Measurements from ENCODE around the gene PRKG1. TPM values are rescaled to one million over a fixed set of nuclear protein-coding genes. Genes with fewer than 3 reads are reported as not detected.
"Not testable (repeated sequence)": the region's sequence is repeated elsewhere in the genome, so short reads cannot be mapped to it uniquely, and the experiment has no call there.

Gene PRKG1
- polyA plus RNA-seq, 1 donor = 38.2 TPM

GRCh38 chr10:51269821-51270220 lies 195.5 kb downstream of the PRKG1 start:
- DNase-seq (ENCODE audit: low read depth) = no peak

- peak; percentile 28 for DNase-seq (ENCODE audit: low read depth)
These were observed 196.7 kb downstream of the PRKG1 start for GRCh38 chr10:51270936-51271530.

GRCh38 chr10:51272099-51272498 lies 197.8 kb downstream of the PRKG1 start:
- not testable (repeated sequence) for DNase-seq (ENCODE audit: low read depth)

- peak; percentile 66 for DNase-seq (ENCODE audit: low read depth)
These were observed 198.3 kb downstream of the PRKG1 start for GRCh38 chr10:51272555-51272954.

- DNase-seq (ENCODE audit: low read depth) = no peak
These were observed 199.3 kb downstream of the PRKG1 start for GRCh38 chr10:51273574-51273973.

GRCh38 chr10:51276097-51276496 lies 201.8 kb downstream of the PRKG1 start:
- DNase-seq (ENCODE audit: low read depth) = not testable (repeated sequence)

- not testable (repeated sequence) for DNase-seq (ENCODE audit: low read depth)
These were observed 207.1 kb downstream of the PRKG1 start for GRCh38 chr10:51281387-51281786.

GRCh38 chr10:51285601-51286000 lies 211.3 kb downstream of the PRKG1 start:
- no peak for DNase-seq (ENCODE audit: low read depth)

GRCh38 chr10:51288511-51288910 lies 214.2 kb downstream of the PRKG1 start:
- no peak for DNase-seq (ENCODE audit: low read depth)

GRCh38 chr10:51289519-51289918 lies 215.2 kb downstream of the PRKG1 start:
- DNase-seq (ENCODE audit: low read depth) = no peak

- no peak for DNase-seq (ENCODE audit: low read depth)
These were observed 217.7 kb downstream of the PRKG1 start for GRCh38 chr10:51291961-51292360.

GRCh38 chr10:51297438-51297837 lies 223.2 kb downstream of the PRKG1 start:
- DNase-seq (ENCODE audit: low read depth) = no peak

GRCh38 chr10:51300617-51301304 lies 226.5 kb downstream of the PRKG1 start:
- DNase-seq (ENCODE audit: low read depth) = no peak

GRCh38 chr10:51301644-51302043 lies 227.4 kb downstream of the PRKG1 start:
- DNase-seq (ENCODE audit: low read depth) = no peak

- no peak for DNase-seq (ENCODE audit: low read depth)
These were observed 228.0 kb downstream of the PRKG1 start for GRCh38 chr10:51302316-51302715.

GRCh38 chr10:51308116-51308515 lies 233.8 kb downstream of the PRKG1 start:
- no peak for DNase-seq (ENCODE audit: low read depth)

GRCh38 chr10:51311228-51311627 lies 236.9 kb downstream of the PRKG1 start:
- DNase-seq (ENCODE audit: low read depth) = no peak

GRCh38 chr10:51312817-51313216 lies 238.5 kb downstream of the PRKG1 start:
- DNase-seq (ENCODE audit: low read depth) = no peak

- no peak for DNase-seq (ENCODE audit: low read depth)
These were observed 239.0 kb downstream of the PRKG1 start for GRCh38 chr10:51313251-51313650.

GRCh38 chr10:51313773-51314478 lies 239.6 kb downstream of the PRKG1 start:
- DNase-seq (ENCODE audit: low read depth) = no peak

- DNase-seq (ENCODE audit: low read depth) = no peak
These were observed 240.2 kb downstream of the PRKG1 start for GRCh38 chr10:51314481-51314880.

- DNase-seq (ENCODE audit: low read depth) = no peak
These were observed 244.3 kb downstream of the PRKG1 start for GRCh38 chr10:51318399-51319172.
